Cardiac ventricle fibroblast (primary cell): ENCODE results near the gene CYP2D6. TPM values are rescaled to one million over a fixed set of nuclear protein-coding genes. Genes with fewer than 3 reads are reported as not detected.

Experiments
- total RNA-seq: library from RNA; depleted of rRNA; stranded (reverse); fragments of >200 nt; gene quantifications from 2 replicates; pipeline ENCODE4 v1.2.3, GENCODE V29; 2015

Gene CYP2D6
- 0.15 TPM in 1 of 2 replicates, not detected in the other for total RNA-seq

DNA sequence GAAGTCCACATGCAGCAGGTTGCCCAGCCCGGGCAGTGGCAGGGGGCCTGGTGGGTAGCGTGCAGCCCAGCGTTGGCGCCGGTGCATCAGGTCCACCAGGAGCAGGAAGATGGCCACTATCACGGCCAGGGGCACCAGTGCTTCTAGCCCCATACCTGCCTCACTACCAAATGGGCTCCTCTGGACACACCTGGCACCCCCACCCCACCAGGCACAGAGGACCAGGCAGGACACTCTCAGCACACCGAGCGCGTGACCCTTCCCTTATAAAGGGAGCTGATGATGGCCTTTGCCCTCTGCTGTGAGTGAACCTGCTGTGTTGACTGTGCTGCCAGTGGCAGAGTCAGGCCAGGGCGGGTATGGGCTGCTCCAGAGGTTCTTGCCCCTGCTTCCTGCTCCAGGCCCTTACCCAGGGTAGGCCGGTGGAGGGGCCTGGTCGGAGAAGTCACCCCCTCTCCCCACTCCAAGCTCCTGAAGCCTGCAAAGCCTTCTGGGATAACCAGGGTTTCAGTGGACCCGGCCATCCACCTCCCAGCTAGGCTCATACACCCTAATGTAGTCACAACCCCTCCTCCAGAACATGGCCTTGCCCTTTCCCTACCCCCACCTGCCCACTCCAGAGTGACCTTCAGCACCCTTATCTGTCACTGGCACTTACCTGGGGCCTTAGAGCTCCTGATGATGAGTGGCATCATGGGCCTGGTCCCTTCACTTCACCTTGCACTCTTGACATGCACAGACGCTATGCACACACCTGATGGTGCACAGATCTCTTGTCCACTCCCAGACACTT lies at the start of gene CYP2D6:
TSS of gene CYP2D6 (minus strand) at position 172 of the 793 bp plus-strand sequence. CDS start at position 153, 19 bp downstream.

DNA sequence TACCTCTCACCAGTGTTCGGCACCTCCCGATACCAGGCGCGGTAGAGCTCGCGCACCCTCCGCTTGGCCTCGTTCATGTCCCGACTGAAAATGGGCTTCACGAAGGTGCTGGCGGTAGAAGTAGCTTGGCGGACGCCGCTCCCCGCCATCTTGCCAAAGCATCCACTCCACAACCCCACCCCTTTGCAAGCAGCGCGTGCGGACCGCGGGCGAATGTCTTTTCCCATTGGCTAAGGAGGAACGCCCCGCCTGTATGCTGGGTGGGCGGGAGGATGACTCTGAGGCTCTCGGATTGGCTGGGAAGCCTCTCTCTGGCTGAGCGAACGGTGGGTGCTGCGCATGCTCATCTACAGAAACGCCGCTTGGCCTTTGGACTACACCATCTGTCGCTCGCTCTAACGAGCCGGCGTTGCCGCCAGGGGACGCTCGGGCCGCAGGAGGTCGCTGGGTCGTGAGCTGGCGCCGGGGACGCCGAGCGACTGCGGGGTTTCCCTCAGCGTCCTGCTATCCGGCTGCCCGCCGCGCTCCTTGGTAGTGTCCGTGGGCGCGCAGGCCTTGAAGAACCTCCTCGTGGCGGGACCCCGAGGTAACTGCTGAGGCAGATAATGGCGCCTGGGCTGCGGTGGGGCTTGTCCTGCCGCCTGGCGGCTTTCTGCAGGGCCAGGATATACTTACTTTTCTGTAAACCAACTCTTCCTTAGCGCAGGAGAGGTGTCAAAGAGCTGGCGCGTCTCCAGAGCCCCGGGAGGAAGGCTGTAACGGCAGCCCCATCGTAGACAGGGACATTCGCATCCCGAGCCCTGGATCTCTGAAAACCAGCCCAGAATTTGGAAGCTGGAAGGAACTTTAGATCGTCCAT lies 39.8 kb downstream of the CYP2D6 start, which contains the start of gene NDUFA6:
TSS of gene NDUFA6 (minus strand) at position 177 of the 859 bp plus-strand sequence. CDS start at position 149, 28 bp downstream.

DNA sequence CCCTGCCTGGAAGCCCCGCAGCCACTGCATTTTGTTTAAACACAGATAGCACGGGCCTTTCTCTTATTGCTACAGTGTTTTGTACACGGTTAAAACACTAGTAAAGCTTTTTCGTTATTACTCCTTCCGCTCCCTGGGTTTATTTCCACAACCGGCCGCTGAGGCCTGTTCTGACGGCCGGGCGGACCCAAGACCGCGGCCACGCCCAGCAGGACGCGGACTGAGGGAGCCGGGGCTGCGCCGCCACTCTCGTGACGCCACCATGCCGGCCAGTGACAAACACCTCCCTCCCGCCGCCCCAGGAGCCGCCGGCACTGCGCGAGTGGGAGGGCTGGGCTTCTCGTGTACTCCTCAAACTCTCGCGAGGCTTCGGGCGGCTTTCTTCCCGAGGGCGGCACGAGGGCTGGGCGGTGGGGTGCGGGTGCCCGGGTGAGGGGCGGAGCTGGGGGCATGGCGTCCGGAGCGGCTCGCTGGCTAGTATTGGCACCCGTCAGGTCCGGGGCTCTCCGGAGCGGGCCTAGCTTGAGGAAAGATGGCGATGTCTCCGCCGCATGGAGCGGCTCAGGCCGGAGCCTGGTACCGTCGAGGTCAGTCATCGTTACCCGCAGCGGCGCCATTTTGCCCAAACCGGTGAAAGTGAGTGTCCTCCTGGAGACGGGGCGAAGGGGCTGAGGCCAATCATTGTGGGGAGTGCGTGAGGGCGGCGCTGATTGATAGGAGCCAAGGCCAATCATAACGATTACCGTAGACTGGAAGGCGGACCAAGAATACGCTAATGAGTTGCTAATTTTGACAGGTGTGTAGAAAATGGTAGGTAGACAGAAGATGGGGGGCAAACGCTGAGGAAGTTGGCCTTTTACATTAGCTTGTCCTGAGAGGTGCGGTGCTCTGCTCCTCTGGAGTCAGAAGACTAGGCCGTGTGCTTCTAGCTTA lies 51.0 kb downstream of the CYP2D6 start, which contains the start of gene SMDT1:
TSS of gene SMDT1 (plus strand) at position 382 of the 933 bp plus-strand sequence. CDS start at position 451, 69 bp downstream.

Other genes starting within 250 kb of the CYP2D6 start
- not detected in 2 replicates for gene SHISA8, start 215.7 kb downstream of the CYP2D6 start, total RNA-seq
- gene TNFRSF13C, start 204.0 kb downstream of the CYP2D6 start, total RNA-seq: 0.05 TPM in 1 of 2 replicates, not detected in the other
- 0.39 and 2.1 TPM in 2 replicates for gene CENPM, start 183.7 kb downstream of the CYP2D6 start, total RNA-seq
- 0.10 TPM in 1 of 2 replicates, not detected in the other for gene SEPTIN3, start 161.4 kb downstream of the CYP2D6 start, total RNA-seq
- gene WBP2NL, start 132.0 kb downstream of the CYP2D6 start, total RNA-seq: 0.19 and 0.39 TPM in 2 replicates
- gene NAGA, start 60.0 kb downstream of the CYP2D6 start, total RNA-seq: 21.8 and 23.2 TPM in 2 replicates
- 28.5 and 28.6 TPM in 2 replicates for gene PHETA2, start 56.6 kb downstream of the CYP2D6 start, total RNA-seq
- 1.7 and 8.0 TPM in 2 replicates for gene SMDT1, start 51.1 kb downstream of the CYP2D6 start, total RNA-seq
- gene NDUFA6, start 40.0 kb downstream of the CYP2D6 start, total RNA-seq: 54.1 and 66.8 TPM in 2 replicates
- gene TCF20, start 139.8 kb upstream of the CYP2D6 start, total RNA-seq: 17.9 and 18.0 TPM in 2 replicates